Activated CD4-positive, alpha-beta memory T cell treated with anti-CD3 and anti-CD28 coated beads, Interleukin-2, amount 10 ng/mL, durations not matched to agents 7 days and 5 days (primary cell): Measurements from ENCODE around the gene ITGB7. TPM values are rescaled to one million over a fixed set of nuclear protein-coding genes. Genes with fewer than 3 reads are reported as not detected.
A peak's percentile ranks its signal among the peaks of the same experiment; 100 is the strongest.

Experiments
- CTCF ChIA-PET: fragments of 350-600 bp; sonication (Branson Sonifier 250); formaldehyde crosslinking; loops from one replicate; lab custom pipeline; 2021; ENCODE audit warnings: antibody characterized with exemption, inconsistent platforms; lab: Charles Lee
- POLR2A ChIA-PET: fragments of 350-600 bp; sonication (Branson Sonifier 250); formaldehyde crosslinking; loops from one replicate; lab custom pipeline; 2021; ENCODE audit warnings: antibody characterized with exemption; lab: Charles Lee
- DNase-seq: peaks from one replicate; pipeline ENCODE4 v3.0.0-alpha.2; 2020
- H3K27ac Mint-ChIP-seq: one replicate; pipeline ENCODE4 v1.8.0; 2021; ENCODE audit warnings: mild to moderate bottlenecking, mixed read lengths
- H3K27me3 Mint-ChIP-seq: one replicate; pipeline ENCODE4 v1.8.0; 2021; ENCODE audit warnings: mixed read lengths
- H3K36me3 Mint-ChIP-seq: one replicate; pipeline ENCODE4 v1.8.0; 2021; ENCODE audit warnings: low read depth, mixed read lengths
- H3K4me1 Mint-ChIP-seq: one replicate; pipeline ENCODE4 v1.8.0; 2021; ENCODE audit warnings: mixed read lengths
- H3K4me3 Mint-ChIP-seq: one replicate; pipeline ENCODE4 v1.8.0; 2021; ENCODE audit warnings: mild to moderate bottlenecking, mixed read lengths
- H3K9me3 Mint-ChIP-seq: one replicate; pipeline ENCODE4 v1.8.0; 2021; ENCODE audit warnings: mixed read lengths
- total RNA-seq, 2 experiments: library from RNA; stranded (reverse); gene quantifications; one replicate each; pipeline ENCODE4 v1.2.3, GENCODE V29; 2021

The ITGB7 gene
- total RNA-seq, 2 experiments from 2014 or later: 780 to 786 TPM

DNA sequence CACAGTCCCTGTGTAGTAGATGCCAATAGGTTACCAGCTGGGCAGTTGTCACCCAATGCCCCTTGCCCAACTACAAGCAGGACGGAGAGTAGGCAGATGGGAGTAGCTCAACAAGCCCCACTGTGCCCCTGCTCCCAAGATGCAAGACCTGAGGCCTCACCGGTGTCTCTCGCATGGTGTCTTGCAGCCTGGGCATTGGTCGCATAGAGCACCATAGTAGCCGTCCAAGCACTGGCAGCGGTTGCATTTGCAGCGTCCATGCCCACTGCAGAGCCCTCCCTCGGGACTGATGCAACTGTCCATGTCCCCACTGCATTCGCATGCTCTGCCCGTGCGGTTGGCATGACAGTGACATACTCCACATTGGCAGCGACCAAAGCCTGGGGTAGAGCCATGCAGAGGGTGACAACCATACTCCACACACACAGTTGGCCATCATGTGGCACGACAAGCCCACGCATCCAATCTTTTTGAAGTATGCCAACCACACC, 14.5 kb downstream of the ITGB7 start:
- Mint-ChIP-seq H3K27me3 (no peaks in the 10 kb centered on the region), H3K4me1 (peaks cover 36% of the 10 kb centered on the region), H3K9me3 (no peaks in the 10 kb centered on the region), H3K36me3 (peaks cover 93% of the 10 kb centered on the region), H3K27ac (peak overlapping the region; percentile 31), H3K4me3 (no peak overlapping the region)
- DNase-seq: no peak
- POLR2A ChIA-PET: interaction anchor here (0.9 to 15.2 kb wide), 8 partner anchors 8 to 128 kb away, joined by 3 to 263 read pairs (median 9); partner anchors contain the start of genes AAAS, CSAD, ITGB7 and ZNF740
- CTCF ChIA-PET: no interaction called here

DNA sequence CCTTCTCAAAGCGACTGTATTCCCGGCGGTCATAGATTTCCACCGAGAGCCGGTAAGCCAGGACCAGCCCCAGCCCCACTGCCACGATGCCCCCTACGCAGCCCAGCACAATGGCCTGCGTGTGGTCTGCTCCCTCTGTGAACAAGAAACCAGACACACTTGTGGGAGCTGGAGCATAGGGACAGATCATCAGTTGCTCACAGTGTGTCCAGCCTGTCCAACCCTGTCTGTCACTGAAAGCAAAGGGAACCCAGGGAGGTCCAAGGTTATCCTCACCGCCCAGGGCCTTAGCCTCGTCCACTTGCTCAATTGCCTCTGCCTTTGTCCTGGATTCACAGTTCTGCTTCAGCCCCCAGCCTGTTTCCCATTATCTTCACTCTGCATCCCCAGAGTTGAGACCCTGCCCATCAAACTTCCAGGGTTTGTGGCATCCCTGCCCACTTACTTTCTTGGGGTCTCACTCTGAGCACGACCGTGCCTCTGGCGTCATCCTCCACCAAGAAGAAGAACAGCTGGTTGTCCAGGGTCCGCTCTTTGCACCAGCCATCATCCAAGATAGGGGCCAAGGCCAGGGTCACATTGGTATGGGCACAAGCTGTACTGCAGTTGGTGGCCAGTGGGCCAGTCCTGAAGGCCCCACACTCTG, 15.0 kb downstream of the ITGB7 start:
- H3K27ac Mint-ChIP-seq: peak overlapping the region; percentile 23
- H3K4me1 Mint-ChIP-seq: peaks cover 33% of the 10 kb centered on the region
- peaks cover 95% of the 10 kb centered on the region for H3K36me3 Mint-ChIP-seq
- no peak for DNase-seq
- H3K9me3 Mint-ChIP-seq: no peaks in the 10 kb centered on the region
- POLR2A ChIA-PET: interaction anchor here (0.9 to 15.2 kb wide), 7 partner anchors 10 to 129 kb away, joined by 3 to 263 read pairs (median 12); partner anchors contain the start of genes AAAS, CSAD, ITGB7 and ZNF740
- CTCF ChIA-PET: no interaction called here
- no peaks in the 10 kb centered on the region for H3K27me3 Mint-ChIP-seq
- no peak overlapping the region for H3K4me3 Mint-ChIP-seq

DNA sequence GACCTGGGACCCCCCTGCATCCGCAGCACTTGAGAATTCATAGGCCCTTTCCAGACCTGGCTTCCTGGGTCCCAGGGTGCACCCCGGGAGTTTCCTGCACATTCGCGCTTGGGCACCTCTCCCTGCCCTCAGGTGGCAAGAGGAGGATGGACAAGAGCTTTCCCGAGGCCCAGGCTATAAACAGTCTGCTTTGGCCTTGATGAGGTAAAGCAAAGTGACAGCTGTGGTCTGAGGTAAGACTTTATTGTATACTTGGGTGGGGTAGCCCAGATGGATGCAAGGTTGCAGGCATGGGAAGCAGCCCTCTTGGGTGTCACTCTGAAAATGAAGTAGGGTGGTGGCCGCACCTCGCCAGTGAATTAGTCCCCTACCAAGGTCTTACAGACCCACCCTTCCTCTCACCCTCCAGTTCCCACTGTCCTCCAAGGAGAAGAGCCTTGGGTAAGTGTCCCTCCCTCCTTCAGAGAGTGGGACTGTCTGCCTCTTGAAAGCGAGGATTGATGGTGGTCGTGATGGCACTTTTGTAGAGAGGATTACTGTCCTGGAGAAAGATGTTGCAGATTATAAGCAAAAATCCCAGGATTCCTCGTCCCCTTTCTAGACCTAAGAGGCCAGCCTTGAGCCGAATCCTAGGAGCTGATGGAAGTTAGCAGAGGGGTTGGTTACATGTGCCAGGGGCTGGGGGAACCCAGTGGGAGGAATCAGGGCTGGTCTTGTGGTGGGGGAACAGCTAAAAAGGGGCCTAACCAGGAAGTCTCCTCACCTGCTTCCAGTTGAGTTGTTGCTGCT, 15.8 kb downstream of the ITGB7 start:
- Mint-ChIP-seq H3K4me1 (peaks cover 26% of the 10 kb centered on the region), H3K9me3 (no peaks in the 10 kb centered on the region), H3K27ac (no peak overlapping the region), H3K4me3 (no peak overlapping the region), H3K36me3 (peaks cover 95% of the 10 kb centered on the region), H3K27me3 (no peaks in the 10 kb centered on the region)
- ChIA-PET POLR2A (interaction anchor here (1.0 to 15.2 kb wide), 4 partner anchors 9 to 78 kb away, joined by 3 to 263 read pairs (median 24); partner anchors contain the start of gene ITGB7), CTCF (interaction anchor here (1.1 to 1.4 kb wide), 3 partner anchors 10 to 125 kb away, joined by 4 to 9 read pairs (median 5); no protein-coding TSS in a partner anchor)
- no peak for DNase-seq

DNA sequence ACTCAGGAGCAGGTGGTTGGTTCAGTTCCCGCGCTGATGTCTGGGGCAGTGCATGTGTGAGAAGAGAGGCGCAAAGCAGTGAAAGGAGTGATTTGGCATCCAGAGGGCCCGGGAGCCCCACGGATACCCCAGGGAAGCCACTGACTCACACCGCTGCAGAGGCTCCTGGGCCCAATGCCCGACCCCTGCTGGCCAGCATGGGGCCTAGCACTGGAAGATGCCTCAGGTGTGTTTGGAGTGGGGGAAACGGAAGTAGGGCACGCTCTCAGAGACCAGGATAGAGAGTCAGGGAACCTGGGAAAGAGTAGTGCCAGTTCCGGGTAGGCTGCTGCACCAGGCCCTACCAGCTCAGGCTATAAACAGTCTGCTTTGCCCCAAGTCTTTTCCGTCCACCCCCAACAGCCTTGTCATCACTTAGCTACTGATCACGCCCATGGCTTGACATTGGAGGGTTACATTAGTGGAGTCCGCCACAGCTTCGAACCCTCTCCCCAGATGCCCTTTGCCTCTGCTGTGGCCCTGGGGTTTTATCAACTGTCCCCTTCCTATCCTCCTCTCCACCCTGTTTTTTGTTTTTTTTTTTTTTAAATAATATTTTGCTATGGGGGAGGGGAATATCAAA, 16.8 kb downstream of the ITGB7 start:
- Mint-ChIP-seq H3K9me3 (no peaks in the 10 kb centered on the region), H3K27ac (peak overlapping the region; percentile 50), H3K4me1 (peaks cover 21% of the 10 kb centered on the region), H3K36me3 (peaks cover 95% of the 10 kb centered on the region), H3K27me3 (no peaks in the 10 kb centered on the region), H3K4me3 (no peak overlapping the region)
- ChIA-PET POLR2A (interaction anchor here (3.0 to 15.2 kb wide), 3 partner anchors 9 to 30 kb away, joined by 19 to 263 read pairs (median 27); partner anchors contain the start of genes CSAD, ITGB7 and ZNF740), CTCF (interaction anchor here (0.6 to 1.4 kb wide), 6 partner anchors 8 to 136 kb away, joined by 3 to 9 read pairs (median 4); no protein-coding TSS in a partner anchor)
- peak; percentile 43 for DNase-seq

DNA sequence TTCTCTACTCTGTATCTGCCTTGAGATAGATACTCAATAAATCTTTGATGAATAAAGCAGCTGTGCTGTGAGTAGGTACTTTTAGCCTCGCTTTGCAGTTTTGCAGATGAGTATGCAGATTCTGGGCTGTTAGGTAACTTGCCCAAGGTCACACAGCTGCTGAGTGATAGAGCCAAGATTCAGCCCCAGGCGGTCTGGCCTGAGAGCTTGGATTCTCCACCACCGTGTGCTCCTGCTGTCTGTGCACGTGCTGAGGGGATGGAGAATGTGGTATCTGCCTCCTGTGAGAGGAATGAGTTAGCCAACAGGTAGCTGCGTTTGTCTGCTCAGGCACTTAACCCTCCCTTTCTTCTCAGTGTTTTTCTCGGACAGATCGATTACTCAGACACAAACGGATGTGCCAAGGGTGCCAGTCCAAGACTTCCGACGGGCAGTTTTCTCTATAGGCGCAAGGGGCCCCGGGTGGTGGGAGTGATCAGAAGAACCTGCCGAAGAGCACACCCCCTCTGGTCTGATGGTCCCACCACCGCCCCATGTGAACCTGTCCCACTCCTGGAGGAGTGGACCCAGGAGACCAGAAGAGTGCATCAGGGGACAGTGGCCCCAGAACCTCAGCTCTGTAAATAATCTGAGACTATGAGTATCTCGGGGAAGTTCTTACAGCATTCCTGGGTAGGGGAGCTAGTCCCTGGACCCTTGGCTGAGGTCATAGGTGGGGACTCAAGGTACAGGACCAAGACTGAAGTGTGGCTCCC, 19.7 kb downstream of the ITGB7 start:
- peaks cover 85% of the 10 kb centered on the region for H3K36me3 Mint-ChIP-seq
- DNase-seq: no peak
- ChIA-PET POLR2A (interaction anchor here (0.6 to 15.2 kb wide), 12 partner anchors 8 to 134 kb away, joined by 3 to 263 read pairs (median 4); partner anchors contain the start of genes AAAS, ITGB7 and MYG1), CTCF (interaction anchor here (0.9 to 5.0 kb wide), 6 partner anchors 11 to 122 kb away, joined by 3 to 20 read pairs (median 6); no protein-coding TSS in a partner anchor)
- H3K4me3 Mint-ChIP-seq: no peak overlapping the region
- no peaks in the 10 kb centered on the region for H3K27me3 Mint-ChIP-seq
- peaks cover 40% of the 10 kb centered on the region for H3K4me1 Mint-ChIP-seq
- no peak overlapping the region for H3K27ac Mint-ChIP-seq
- no peaks in the 10 kb centered on the region for H3K9me3 Mint-ChIP-seq

DNA sequence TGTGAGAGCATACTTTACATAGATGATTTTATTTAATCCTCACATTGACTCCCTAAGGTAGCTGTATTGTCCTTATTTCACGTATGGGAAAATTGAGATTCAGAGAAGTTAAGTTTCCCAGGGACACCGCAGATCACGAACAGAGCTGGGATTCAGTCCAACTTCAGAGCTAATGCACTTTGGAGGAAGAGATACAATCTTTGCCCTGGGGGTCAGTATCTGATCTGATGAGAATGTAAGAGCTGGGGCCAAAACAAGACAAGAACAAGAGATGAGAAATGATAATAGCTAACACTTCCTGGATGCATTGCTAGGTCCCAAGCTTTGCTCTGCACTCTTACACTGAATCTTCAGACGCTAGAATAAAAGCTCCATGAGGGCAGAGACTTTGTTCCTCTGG, 20.3 kb downstream of the ITGB7 start:
- no peaks in the 10 kb centered on the region for H3K27me3 Mint-ChIP-seq
- DNase-seq: no peak
- H3K9me3 Mint-ChIP-seq: no peaks in the 10 kb centered on the region
- no peak overlapping the region for H3K27ac Mint-ChIP-seq
- ChIA-PET POLR2A (interaction anchor here (0.6 to 15.2 kb wide), 8 partner anchors 9 to 117 kb away, joined by 3 to 263 read pairs (median 4); partner anchors contain the start of genes ITGB7 and MYG1), CTCF (interaction anchor here (1.1 to 5.0 kb wide), 5 partner anchors 12 to 121 kb away, joined by 5 to 20 read pairs (median 7); no protein-coding TSS in a partner anchor)
- H3K36me3 Mint-ChIP-seq: peaks cover 85% of the 10 kb centered on the region
- H3K4me3 Mint-ChIP-seq: no peak overlapping the region
- H3K4me1 Mint-ChIP-seq: peaks cover 44% of the 10 kb centered on the region

DNA sequence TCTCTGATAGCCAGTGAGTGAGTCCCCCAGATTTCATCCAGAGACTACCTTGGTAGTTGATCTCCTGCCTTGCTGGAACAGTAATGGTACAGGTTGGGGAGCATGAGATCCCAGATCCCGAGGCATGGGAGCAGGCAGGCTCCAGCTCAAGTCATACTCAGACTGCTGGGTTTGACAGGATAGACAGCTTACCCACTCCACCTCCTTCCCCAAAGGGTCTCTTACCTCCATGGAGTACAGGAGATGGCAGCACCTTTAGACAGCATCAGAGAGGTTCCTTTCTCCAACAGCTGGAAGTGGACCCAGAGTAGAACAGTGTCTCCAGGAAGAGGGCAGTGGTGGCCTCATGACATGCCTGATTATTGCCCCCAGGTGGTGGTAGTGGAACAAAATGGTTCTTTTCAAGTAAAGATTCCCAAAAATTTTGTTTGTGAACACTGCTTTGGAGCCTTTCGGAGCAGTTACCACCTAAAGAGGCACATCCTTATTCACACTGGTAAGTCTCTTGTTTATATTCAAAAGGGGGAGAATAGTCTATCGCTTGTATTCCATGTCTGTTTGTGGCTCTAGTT, 21.4 kb downstream of the ITGB7 start:
- Mint-ChIP-seq H3K4me3 (no peak overlapping the region), H3K36me3 (peaks cover 82% of the 10 kb centered on the region), H3K27ac (no peak overlapping the region), H3K27me3 (no peaks in the 10 kb centered on the region), H3K9me3 (no peaks in the 10 kb centered on the region), H3K4me1 (peaks cover 47% of the 10 kb centered on the region)
- POLR2A ChIA-PET: interaction anchor here (0.8 to 15.2 kb wide), 9 partner anchors 8 to 290 kb away, joined by 3 to 263 read pairs (median 4); partner anchors contain the start of genes ITGB7 and PFDN5
- CTCF ChIA-PET: interaction anchor here (0.5 to 5.0 kb wide), 7 partner anchors 11 to 114 kb away, joined by 3 to 20 read pairs (median 3); partner anchors contain the start of gene MYG1
- no peak for DNase-seq

DNA sequence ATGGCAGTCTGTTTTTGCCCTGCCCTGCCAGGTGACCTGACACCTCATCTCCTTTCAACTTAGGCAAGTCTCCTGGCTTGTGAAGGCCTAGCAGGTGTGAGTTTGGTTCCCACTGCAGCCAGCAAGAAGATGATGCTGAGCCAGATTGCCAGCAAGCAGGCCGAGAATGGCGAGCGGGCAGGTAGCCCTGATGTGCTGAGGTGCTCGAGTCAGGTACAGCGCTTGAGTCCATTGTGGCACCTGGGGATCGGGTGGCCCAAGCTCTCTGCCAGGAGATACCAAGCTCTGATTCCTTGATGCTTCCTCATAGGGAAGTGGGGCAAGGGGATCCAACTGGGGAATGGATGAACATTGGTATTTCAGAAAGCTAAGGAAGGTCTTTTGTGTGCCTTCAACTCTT, 22.2 kb downstream of the ITGB7 start:
- DNase-seq: no peak
- ChIA-PET POLR2A (interaction anchor here (1.0 to 15.2 kb wide), 7 partner anchors 8 to 112 kb away, joined by 3 to 263 read pairs (median 4); partner anchors contain the start of genes ITGB7 and PFDN5), CTCF (interaction anchor here (0.5 to 5.0 kb wide), 7 partner anchors 10 to 114 kb away, joined by 3 to 20 read pairs (median 3); partner anchors contain the start of gene MYG1)
- no peaks in the 10 kb centered on the region for H3K9me3 Mint-ChIP-seq
- peaks cover 77% of the 10 kb centered on the region for H3K36me3 Mint-ChIP-seq
- peaks cover 45% of the 10 kb centered on the region for H3K4me1 Mint-ChIP-seq
- H3K4me3 Mint-ChIP-seq: no peak overlapping the region
- no peaks in the 10 kb centered on the region for H3K27me3 Mint-ChIP-seq
- no peak overlapping the region for H3K27ac Mint-ChIP-seq

DNA sequence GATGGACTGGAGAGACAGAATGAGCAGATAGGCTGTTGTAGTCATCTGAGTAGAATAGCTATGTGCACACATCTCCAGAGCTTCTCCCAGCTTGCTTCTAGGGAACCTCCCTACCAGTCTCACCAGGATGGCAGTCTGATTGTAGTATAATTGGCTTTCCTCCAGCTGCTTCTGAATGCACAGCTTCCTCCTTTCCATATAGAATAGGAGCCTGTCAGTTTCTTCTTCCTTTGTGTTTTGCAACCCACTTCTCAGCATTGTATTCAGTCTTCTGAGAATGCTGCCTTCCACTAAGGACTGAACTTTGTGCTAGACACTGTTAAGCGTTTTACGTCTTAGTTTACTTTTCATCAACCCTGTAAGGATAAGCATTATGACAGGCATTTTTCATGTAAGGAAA, 24.1 kb downstream of the ITGB7 start:
- Mint-ChIP-seq H3K4me1 (peaks cover 54% of the 10 kb centered on the region), H3K27ac (no peak overlapping the region), H3K36me3 (peaks cover 59% of the 10 kb centered on the region), H3K27me3 (no peaks in the 10 kb centered on the region), H3K9me3 (no peaks in the 10 kb centered on the region), H3K4me3 (peak overlapping the region; percentile 84)
- peak; percentile 13 for DNase-seq
- CTCF ChIA-PET: interaction anchor here (0.9 to 5.7 kb wide), 4 partner anchors 15 to 138 kb away, joined by 3 to 36 read pairs (median 4); no protein-coding TSS in a partner anchor
- POLR2A ChIA-PET: interaction anchor here (0.8 to 15.2 kb wide), 5 partner anchors 9 to 85 kb away, joined by 3 to 263 read pairs (median 20); partner anchors contain the start of genes ESPL1 and ITGB7

DNA sequence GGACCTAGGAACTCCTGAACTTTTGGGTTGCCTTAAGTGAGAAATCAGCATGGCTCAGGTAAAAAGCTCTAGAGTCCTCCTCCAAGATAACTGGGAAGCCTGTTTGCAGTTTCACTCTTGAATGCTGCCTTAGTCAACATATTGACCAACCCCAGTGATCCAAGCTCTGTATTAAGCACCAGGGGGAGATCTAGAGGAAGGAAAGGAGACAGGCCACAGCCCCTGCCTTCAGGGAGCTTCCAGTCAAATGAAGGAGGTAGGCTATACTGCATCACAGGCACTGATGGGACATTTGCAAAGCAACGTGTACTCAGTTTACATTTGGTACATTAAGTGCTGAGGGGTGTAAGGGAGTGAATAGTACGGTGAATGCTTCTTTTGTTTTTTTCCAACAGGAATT, 25.1 kb downstream of the ITGB7 start:
- H3K36me3 Mint-ChIP-seq: peaks cover 49% of the 10 kb centered on the region

More for the DNA sequence above, 25.1 kb downstream of the ITGB7 start:
- Mint-ChIP-seq H3K9me3 (no peaks in the 10 kb centered on the region), H3K27me3 (no peaks in the 10 kb centered on the region), H3K4me3 (peak overlapping the region; percentile 84), H3K4me1 (peaks cover 56% of the 10 kb centered on the region), H3K27ac (peak overlapping the region; percentile 93)
- CTCF ChIA-PET: interaction anchor here (0.7 to 5.7 kb wide), 11 partner anchors 9 to 441 kb away, joined by 3 to 36 read pairs (median 5); partner anchors contain the start of genes ITGB7 and PFDN5
- peak; percentile 11 for DNase-seq
- POLR2A ChIA-PET: interaction anchor here (0.6 to 15.2 kb wide), 14 partner anchors 7 to 1099 kb away, joined by 3 to 263 read pairs (median 12); partner anchors contain the start of genes AAAS, EIF4B, ESPL1 and ITGB7
